Measurements from ENCODE around the gene ZMYM4.

Gene ZMYM4

GRCh38 chr1:35408925-35409324 lies 140.4 kb downstream of the ZMYM4 start:
- no peak for DNase-seq

- no peak for DNase-seq
Measured at GRCh38 chr1:35426097-35426586, 157.6 kb downstream of the ZMYM4 start.

GRCh38 chr1:35428360-35428759 lies 159.9 kb downstream of the ZMYM4 start:
- no peak for DNase-seq

- no peak for DNase-seq
Measured at GRCh38 chr1:35430762-35431161, 162.3 kb downstream of the ZMYM4 start.

GRCh38 chr1:35431173-35431599 lies 162.7 kb downstream of the ZMYM4 start:
- DNase-seq: no peak

GRCh38 chr1:35432231-35432630 lies 163.7 kb downstream of the ZMYM4 start:
- DNase-seq: no peak

- no peak for DNase-seq
Measured at GRCh38 chr1:35433714-35434113, 165.2 kb downstream of the ZMYM4 start.

GRCh38 chr1:35434703-35435102 lies 166.2 kb downstream of the ZMYM4 start:
- no peak for DNase-seq

- DNase-seq: no peak
Measured at GRCh38 chr1:35436078-35436477, 167.6 kb downstream of the ZMYM4 start.

- no peak for DNase-seq
Measured at GRCh38 chr1:35437200-35437599, 168.7 kb downstream of the ZMYM4 start.

- no peak for DNase-seq
Measured at GRCh38 chr1:35439626-35440025, 171.1 kb downstream of the ZMYM4 start.

GRCh38 chr1:35441926-35442579 lies 173.5 kb downstream of the ZMYM4 start:
- no peak for DNase-seq

- DNase-seq: no peak
Measured at GRCh38 chr1:35442734-35443133, 174.2 kb downstream of the ZMYM4 start.

GRCh38 chr1:35443768-35444518 lies 175.4 kb downstream of the ZMYM4 start:
- DNase-seq: no peak

GRCh38 chr1:35444519-35444774 lies 175.9 kb downstream of the ZMYM4 start:
- no peak for DNase-seq

- DNase-seq: no peak
Measured at GRCh38 chr1:35447278-35447677, 178.8 kb downstream of the ZMYM4 start.

GRCh38 chr1:35448344-35448801 lies 179.9 kb downstream of the ZMYM4 start:
- no peak for DNase-seq

- peak; percentile 75 for DNase-seq
Measured at GRCh38 chr1:35449334-35450008, 181.0 kb downstream of the ZMYM4 start.

- peak; percentile 87 for DNase-seq
Measured at GRCh38 chr1:35451125-35451528, 182.6 kb downstream of the ZMYM4 start.

- no peak for DNase-seq
Measured at GRCh38 chr1:35452106-35452774, 183.7 kb downstream of the ZMYM4 start.

- DNase-seq: no peak
Measured at GRCh38 chr1:35453031-35453430, 184.5 kb downstream of the ZMYM4 start.

GRCh38 chr1:35454176-35454575 lies 185.7 kb downstream of the ZMYM4 start:
- no peak for DNase-seq

GRCh38 chr1:35454616-35455015 lies 186.1 kb downstream of the ZMYM4 start:
- no peak for DNase-seq
